HG03439 (cell line): ENCODE data around the gene NUDT3.
A peak's percentile ranks its signal among the peaks of the same experiment; 100 is the strongest.
"Not testable (repeated sequence)": the region's sequence is repeated elsewhere in the genome, so short reads cannot be mapped to it uniquely, and the experiment has no call there.

Experiments
- ATAC-seq: cut with Tn5 transposase; IDR thresholded peaks from one replicate; pipeline ENCODE4 v1.9.1; 2021; ENCODE audit warnings: mild to moderate bottlenecking, moderate library complexity; ENCODE audit not compliant: unreplicated experiment

Gene NUDT3

GRCh38 chr6:34393191-34393965 is 909 bp upstream of the NUDT3 start:
- no peak for ATAC-seq

- ATAC-seq: peak; percentile 51
These were observed 528 bp downstream of the NUDT3 start for GRCh38 chr6:34391786-34392496.

GRCh38 chr6:34391473-34391785 is 1.0 kb downstream of the NUDT3 start:
- ATAC-seq: no peak

GRCh38 chr6:34390531-34391472 is 1.7 kb downstream of the NUDT3 start:
- ATAC-seq: no peak

GRCh38 chr6:34389034-34389433 is 3.4 kb downstream of the NUDT3 start:
- ATAC-seq: no peak

- no peak for ATAC-seq
These were observed 4.0 kb downstream of the NUDT3 start for GRCh38 chr6:34388421-34388820.

- ATAC-seq: no peak
These were observed 5.9 kb downstream of the NUDT3 start for GRCh38 chr6:34386316-34387137.

- ATAC-seq: no peak
These were observed 6.7 kb downstream of the NUDT3 start for GRCh38 chr6:34385793-34386195.

- no peak for ATAC-seq
These were observed 7.9 kb downstream of the NUDT3 start for GRCh38 chr6:34384321-34385153.

GRCh38 chr6:34383656-34384320 is 8.7 kb downstream of the NUDT3 start:
- no peak for ATAC-seq

GRCh38 chr6:34383161-34383631 is 9.3 kb downstream of the NUDT3 start:
- ATAC-seq: no peak

GRCh38 chr6:34381081-34381480 is 11.4 kb downstream of the NUDT3 start:
- no peak for ATAC-seq

- ATAC-seq: no peak
These were observed 14.0 kb downstream of the NUDT3 start for GRCh38 chr6:34378470-34378869.

- ATAC-seq: no peak
These were observed 14.5 kb downstream of the NUDT3 start for GRCh38 chr6:34377984-34378383.

- ATAC-seq: not testable (repeated sequence)
These were observed 14.9 kb downstream of the NUDT3 start for GRCh38 chr6:34377571-34377970.

- ATAC-seq: no peak
These were observed 16.6 kb downstream of the NUDT3 start for GRCh38 chr6:34375833-34376232.

- no peak for ATAC-seq
These were observed 18.0 kb downstream of the NUDT3 start for GRCh38 chr6:34374508-34374907.

GRCh38 chr6:34374069-34374468 is 18.4 kb downstream of the NUDT3 start:
- ATAC-seq: no peak

- no peak for ATAC-seq
These were observed 19.0 kb downstream of the NUDT3 start for GRCh38 chr6:34373511-34373910.
